Mesenteric fat pad (tissue), 1 donor: ENCODE data around the gene B2M. TPM values are rescaled to one million over a fixed set of nuclear protein-coding genes. Genes with fewer than 3 reads are reported as not detected.
"Not testable (repeated sequence)": the region's sequence is repeated elsewhere in the genome, so short reads cannot be mapped to it uniquely, and the experiment has no call there.

Source experiments
- DNase-seq: peaks from one replicate; pipeline ENCODE4 v3.0.0-alpha.2; 2020; ENCODE audit warnings: low spot score
- total RNA-seq: library from RNA; stranded (reverse); fragmentation: NEBNext Ultra II Directional; extraction: Animal tissue kit (Norgen Biotek cat#: 25700); gene quantifications from one replicate; pipeline ENCODE4 v1.2.1, GENCODE V29; 2021
- donor health status: DM: yes; HTN: yes; CAD: no.

Gene B2M
- total RNA-seq, 1 donor from 2014 or later, result 2,407 TPM

DNA sequence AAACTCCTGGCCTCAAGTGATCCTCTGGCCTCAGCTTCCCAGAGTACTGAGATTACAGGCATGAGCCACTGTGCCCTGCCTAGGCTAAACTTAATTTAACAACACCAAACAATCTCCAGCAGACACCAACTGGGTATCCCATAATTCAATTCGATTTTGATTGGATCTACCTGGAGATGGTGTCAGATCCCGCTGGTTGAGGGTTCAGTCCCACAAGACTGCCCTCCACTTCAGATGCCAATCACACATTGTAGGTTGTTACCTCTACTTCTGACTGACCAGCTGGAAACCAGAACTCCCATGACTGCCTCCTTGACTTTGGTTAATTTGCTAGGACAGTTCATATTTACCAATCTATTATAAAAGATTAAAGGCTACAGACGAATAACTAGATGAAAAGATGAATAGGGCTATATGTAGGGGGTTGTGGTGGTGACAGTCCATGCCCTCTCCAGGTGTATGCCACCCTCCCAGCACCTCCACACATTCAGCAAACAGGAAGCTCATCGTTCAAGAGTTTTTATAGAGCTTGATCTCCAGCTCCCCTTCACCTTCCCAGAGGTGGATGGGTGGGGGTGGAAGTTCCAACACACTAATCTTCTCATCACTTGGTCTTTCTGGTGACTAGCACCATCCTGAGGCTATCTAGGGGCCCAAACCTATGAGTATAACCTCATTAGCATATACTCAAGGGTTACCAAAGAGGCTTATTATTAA is 9.3 kb downstream of the B2M start:
- no peak for DNase-seq

DNA sequence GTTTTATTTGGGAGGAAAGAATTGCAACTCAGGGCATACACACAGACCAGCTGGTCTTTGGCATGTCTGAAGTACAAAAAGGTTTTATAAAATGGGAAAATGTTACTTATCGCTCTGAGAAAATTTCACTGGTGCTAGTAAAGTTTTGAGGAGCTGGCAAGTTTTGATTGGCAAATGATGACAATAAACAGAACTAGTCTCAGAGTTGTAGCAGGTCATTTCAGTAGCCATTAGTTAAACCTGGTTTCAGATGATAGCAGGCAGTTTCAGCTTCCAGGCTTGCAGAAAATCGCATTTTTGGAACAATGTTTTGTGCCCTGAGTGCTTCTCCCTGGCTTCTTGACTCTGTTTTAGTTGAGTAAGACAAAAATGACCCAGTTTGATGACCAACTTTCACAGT is 10.7 kb downstream of the B2M start:
- DNase-seq, result no peak

DNA sequence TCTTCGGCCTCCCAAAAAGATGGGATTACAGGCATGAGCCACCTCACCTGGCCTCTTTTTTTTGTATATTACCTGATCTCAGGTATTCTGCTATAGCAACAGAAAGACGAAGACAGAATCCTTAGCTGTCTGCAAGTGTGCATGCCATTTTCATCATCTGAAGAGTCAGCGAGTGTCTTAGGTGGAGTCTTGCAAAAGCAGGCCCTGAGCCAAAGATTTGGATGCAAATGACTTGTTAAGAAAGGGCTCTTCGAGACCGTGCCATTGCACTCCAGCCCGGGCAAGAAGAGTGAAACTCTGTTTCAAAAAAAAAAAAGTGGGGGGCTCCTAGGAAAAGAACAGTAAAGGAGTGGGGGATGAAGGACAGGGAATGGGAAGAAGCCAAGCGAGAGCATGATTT is 14.8 kb downstream of the B2M start:
- no peak for DNase-seq

DNA sequence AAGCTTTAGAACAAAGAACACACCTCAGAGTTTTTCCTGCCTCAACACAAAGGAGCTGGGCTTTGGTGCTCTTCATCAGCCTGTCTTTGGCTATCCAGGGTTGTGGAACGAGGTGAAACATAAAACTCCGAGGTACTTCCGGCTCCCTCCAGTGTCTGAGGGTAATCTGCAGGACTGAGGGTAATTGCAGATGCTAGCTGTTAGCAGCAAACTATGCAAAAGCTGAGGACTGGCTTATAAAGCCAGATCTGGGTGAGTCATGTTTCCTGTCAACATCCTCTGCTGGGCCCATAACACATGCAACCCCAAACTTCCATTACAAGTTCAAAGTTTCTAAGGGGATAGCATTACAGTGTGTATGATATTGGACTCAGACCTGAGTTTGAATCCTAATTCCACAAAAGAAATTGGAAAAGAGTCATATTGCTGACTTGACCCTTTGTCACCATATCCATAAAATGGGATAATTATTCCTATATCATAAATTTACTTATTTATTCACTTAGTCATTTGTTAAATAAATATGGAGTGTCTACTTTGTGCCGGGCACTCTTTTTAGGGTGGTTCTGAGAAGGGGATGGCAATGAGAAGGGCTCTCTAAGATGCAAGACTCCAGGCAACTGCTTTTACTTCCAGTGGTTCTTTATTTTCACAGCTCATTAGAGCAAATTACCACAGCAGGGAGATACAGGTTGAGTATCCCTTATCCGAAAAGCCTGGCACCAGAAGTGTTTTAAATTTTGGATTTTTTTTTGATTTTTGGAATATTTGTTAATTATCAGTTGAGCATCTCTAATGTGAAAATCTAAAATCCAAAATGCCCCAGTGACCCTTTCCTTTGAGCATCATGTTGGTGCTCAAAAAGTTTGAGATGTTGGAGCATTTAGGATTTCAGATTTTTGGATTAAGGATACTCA is 15.5 kb downstream of the B2M start:
- DNase-seq, result no peak

DNA sequence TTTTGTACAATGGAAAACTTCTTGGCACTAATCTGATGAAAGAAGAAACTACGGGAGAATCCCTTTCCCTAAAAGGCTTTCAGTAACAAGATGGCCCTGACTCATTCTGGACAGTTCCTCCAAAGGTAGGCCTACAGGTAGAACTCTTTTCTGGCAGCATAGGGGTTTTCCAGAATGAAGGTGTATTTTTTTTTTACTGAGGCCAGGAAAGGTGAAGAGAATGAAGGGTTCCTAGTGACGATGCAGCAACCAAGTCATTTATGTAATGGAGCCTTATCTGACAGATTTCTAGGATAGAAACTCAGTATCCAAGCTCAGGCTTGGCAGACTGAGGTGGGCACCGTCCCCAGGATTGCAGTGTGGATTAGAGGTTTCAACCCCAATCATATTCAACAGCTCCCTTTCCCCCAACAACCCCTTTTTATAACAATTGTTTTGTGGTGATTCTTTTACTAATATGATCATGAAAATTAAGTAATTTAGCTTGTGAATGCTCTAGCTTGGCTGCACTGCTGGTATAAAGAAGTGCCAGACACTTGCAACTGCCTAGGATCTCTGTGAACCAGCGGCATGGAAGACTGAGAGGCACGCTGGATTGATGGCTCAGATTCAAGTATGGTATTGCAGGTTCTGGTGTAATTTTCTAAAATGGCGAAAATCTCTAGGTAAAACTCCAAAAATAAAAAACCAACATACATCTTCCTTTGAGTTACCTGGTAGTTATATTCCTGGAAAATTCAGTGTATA is 16.3 kb downstream of the B2M start:
- DNase-seq, result no peak

DNA sequence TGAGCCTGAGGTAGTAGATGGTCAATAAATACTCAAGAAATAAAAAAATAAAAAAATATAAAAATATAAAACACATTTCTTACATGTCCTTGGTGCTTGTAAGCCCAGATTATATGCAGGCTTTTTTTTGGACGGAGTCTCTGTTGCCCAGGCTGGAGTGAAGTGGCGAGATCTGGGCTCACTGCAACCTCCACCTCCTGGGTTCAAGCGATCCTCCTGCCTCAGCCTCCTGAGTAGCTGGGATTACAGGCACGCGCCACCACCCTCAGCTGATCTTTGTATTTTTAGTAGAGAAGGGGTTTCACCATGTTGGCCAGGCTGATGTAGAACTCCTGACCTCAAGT is 16.9 kb downstream of the B2M start:
- DNase-seq, result not testable (repeated sequence)

DNA sequence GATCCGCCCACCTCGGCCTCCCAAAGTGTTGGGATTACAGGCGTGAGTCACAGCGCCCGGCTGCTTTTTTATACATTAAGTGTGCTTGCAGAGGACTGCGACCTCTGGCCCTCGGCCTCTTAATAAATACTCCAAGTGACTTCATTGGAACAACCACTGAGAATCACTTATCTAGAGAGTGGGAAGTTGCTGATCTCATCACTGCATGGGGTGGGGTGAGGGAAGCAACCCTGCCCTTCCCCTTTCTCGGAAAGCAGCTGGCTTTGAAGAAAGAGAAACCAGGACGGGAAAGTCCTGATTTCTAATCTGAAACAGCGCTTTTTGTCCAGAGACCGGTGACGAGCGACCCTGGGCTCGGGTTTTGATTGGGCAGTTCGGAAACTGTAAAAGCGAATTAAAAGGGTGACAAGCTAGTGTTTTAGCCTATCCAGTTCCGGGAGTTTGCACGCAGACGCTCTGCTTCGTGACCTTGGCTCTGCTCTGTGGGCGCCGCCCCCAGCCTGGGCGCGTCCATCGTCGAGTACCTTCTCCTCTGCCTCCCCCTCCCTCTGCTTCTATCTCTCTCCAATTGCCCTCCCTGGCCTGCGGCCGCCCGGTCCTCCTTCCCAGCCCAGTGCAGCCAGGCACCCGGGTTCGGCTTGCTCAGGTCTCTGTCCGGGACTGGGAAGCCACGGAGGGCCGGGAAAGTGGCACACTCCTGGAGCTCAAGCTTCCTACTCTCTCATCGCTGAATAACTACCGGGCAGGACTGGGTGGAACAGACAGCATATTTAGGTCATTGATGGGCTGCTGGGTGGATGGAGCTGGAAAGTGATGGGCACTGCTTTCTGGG is 17.5 kb downstream of the B2M start:
- peak; percentile 96 for DNase-seq

DNA sequence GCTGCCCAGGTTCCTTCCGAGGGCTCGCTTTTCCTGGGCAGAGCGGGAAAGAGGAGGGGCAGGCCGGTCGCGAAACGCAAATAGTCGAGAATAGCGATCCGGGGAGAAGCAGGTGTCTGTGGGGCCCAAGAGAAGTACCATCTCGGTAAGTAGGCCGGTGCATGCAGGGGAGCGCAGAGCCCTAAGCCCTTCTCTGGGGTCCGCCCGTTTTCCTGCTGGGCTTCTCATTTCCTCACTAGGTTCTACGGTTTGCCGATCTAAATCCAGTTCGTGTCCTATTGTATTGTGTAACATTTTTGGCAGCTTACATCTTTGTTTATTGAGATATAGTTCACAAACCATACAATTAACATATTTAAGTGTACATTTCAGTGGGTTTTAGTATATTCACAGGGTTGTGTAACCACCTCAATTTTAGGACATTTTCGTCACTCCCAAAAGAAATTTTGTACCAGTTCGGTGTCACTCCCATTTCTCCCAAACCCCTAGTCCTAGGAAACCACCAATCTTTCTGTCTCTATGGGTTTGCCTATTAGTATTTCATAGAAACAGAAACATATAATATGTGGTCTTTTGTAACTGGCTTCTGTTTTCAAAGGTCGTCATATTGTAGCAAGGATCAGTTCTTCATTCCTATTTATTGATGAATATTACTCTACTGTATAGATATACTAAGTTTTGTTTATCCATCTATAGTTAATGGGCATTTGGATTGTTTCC is 18.3 kb downstream of the B2M start:
- DNase-seq, result no peak

DNA sequence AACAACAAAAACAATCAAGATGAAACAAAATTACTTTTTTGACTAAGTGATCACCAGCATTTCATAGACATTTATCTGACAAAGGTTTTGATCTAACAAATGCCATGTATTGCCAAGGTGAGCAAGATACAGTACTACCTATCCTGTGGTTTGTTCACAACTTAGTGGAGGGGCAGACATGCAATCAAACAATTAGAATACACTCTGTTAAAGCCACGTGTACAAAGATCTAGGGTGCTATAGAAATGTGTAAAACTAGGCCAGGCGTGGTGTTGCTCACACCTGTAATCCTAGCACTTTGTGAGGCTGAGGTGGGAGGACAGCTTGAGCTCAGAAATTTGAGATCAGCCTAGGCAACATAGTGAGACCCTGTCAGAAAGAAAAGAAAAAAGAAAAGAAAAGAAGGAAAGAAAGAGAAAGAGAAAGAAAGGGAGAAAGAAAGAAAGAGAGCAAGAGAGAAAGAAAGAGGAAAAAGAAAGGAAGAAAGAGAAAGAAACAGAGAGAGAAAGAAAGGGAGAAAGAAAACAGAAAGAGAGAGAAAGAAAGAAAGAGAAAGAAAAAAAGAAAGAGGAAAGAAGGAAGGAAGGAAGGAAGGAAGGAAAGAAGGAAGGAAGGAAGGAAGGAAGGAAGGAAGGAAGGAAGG is 23.6 kb downstream of the B2M start:
- DNase-seq, result no peak

DNA sequence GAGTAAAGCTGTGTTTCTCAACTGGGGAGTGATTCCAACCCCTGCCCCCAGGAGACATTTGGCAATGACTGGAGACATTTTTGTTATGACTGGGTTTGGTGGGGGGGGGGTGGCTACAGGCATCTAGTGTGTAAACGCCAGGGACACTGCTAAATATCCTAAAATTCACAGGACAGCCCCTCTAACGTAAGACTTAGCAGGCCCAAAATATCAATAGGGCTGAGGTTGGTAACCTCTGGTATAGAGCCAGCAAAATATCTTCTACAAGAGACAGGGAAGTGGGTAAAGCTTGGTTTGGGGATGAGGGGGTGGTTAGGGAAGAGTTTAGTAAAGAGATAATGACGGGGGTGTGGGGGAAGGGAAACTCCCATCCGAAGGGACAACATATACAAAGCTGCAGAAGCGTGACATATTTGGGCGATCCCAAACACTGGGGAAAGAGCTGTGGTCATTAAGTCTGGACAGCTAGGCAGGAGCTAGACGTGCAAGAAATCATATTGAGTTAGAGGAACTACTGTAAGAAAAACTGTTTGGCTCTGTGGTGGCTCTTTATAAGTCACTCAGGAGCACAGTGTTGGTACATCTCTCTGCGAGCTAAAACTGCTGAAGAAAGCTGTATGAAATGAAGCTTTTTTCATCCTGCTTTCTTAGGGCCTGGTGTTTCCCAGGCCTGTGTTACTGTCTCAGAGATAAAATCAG is 24.3 kb downstream of the B2M start:
- DNase-seq, result no peak

DNA sequence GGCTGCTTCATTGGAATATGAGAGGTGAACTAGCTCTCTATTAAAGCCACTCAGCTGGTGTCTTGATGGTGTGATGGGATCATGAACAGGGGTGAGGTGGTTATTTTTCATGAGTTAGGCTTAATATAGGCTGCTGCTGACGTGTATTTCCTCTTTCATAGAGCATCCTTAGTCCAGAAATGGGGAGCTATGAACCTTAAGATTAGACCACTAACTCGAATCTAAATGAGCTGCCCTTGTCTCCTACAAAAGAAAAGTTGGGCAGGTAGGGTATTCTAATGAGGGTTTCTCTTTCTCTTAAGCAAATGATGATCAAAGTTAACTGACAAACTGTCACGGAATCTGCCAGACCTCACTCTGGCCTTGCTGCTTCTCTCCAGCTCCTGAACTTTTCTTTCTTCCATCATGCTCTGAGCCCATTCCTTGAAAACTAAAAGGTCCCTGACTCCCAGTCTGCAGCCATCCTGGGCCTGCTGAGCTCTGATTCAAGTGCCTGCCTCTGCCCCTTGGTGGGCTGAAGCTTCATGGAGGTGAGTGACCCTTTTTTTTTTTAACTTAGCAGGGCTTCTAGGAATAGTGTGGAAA is 25.0 kb downstream of the B2M start, which contains the start of gene TRIM69:
TSS of gene TRIM69 (plus strand) at position 348 of the 585 bp plus-strand sequence. CDS start at position 525, 177 bp downstream.
- DNase-seq, result no peak

DNA sequence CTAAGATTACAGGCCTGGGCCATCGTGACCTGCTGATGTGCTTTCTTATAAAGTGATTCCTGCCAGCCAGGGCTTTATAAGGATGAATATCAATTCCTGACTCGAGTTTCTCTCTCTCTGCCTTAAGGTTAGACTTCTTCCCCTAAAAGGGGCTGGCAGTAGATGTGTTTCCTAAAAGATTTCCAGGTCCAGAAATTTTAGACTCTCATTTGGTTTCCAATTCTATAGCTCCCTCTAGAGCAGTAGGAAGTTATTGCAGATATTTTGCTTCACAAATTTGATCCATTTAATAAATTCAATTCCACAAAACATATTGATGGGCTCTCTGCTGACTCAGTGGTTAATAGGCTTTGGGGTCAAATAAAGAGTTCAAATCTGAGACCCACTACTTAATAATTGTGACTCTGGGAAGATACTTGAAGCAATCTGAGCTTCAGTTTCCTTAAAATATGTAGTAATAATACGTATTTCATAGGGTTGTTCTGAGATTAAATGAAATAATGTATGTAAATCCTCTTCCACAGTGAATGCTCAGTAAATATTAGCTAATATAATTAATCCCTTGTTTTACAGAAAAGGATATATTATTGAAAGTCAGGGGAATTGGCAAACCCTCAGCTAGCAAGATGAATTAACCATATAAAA is 27.1 kb downstream of the B2M start:
- no peak for DNase-seq

DNA sequence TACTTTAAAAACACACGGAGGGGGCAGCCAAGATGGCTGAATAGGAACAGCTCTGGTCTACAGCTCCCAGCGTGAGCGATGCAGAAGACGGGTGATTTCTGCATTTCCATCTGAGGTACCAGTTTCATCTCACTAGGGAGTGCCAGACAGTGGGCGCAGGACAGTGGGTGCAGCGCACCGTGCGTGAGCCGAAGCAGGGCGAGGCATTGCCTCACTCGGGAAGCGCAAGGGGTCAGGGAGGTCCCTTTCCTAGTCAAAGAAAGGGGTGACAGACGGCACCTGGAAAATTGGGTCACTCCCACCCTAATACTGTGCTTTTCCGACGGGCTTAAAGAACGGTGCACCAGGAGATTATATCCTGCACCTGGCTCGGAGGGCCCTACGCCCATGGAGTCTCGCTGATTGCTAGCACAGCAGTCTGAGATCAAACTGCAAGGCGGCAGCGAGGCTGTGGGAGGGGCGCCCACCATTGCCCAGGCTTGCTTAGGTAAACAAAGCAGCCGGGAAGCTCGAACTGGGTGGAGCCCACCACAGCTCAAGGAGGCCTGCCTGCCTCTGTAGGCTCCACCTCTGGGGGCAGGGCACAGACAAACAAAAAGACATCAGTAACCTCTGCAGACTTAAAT is 28.0 kb downstream of the B2M start:
- DNase-seq, result not testable (repeated sequence)

DNA sequence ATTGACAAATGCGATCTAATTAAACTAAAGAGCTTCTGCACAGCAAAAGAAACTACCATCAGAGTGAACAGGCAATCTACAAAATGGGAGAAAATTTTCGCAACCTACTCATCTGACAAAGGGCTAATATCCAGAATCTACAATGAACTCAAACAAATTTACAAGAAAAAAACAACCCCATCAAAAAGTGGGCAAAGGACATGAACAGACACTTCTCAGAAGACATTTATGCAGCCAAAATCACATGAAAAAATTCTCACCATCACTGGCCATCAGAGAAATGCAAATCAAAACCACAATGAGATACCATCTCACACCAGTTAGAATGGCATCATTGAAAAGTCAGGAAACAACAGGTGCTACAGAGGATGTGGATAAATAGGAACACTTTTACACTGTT is 32.1 kb downstream of the B2M start:
- not testable (repeated sequence) for DNase-seq

DNA sequence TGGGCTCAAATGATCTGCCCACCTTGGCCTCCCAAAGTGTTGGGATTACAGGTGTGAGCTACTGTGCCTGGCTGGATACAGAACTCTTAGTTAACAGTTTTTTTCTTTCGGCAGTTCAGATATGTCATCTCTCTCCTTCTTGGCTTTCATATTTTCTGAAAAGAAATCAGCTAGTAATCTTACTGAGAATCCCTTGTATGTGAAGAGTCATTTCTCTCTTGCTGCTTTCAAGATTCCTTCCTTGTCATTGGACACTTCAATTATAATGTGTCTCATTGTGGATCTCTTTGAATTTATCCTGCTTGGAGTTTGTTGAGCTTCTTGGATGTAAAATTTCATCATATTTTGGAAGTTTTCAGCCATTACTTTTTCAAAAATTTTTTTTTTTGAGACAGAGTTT is 42.0 kb downstream of the B2M start:
- no peak for DNase-seq

DNA sequence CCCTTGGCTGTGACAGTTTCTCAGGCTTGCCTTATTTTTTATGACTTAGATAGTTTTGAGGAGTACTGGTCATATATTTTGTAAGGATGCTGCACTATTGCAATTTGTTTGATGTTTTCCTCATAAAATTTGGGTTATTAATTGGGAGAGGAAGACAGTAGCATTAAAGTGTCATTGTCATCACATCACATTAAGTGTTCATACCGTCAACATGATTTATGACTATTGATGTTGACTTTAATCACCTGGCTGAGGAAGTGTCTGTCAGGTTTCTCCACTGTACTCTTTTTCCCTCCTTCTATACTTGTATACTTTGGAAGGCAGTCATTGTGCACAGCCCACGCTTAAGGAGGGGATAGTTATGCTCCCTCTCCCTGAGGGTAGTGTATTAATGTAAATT is 51.9 kb downstream of the B2M start:
- DNase-seq, result no peak

DNA sequence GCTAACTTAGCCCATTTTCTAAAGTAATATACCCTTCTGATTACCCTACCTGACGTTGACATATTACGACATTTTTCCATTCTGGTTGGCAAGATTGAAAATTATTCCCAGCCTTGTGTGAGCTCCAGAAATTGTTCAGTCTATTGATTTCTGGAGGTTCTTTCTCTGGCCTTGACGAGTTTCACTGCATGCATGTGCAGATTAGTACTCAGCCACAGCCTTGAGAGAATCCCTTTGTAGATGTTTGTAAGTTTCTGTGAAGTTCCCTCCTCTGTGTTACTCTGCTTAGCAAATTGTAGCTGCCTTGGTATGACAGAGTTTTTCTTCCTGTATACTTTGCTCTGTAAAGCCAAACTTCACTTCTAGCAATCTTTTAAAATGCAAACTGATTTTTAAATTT is 52.5 kb downstream of the B2M start:
- DNase-seq, result no peak

DNA sequence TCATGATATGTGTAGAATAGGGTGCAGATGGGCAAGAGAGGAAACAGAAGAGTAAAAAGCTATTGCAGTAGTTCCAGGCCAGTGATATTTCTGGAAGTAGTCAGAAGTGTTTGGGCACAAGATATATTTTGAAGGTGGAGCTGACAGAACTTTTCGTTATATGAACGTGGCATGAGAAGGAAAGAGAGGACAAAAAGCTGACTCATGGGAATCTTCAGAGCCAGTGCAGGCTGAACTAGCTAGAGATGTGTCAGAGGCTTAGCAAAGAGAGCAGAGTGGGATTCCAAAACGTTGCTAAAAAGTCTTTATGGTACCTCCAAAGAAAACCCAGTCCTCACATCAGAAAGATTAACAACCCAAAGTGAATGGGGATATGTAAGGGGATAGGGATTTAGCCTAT is 53.7 kb downstream of the B2M start:
- no peak for DNase-seq
